ENCODE data around the gene BIRC3. TPM values are rescaled to one million over a fixed set of nuclear protein-coding genes. Genes with fewer than 3 reads are reported as not detected.
A peak's percentile ranks its signal among the peaks of the same experiment; 100 is the strongest.
"Not testable (repeated sequence)": the region's sequence is repeated elsewhere in the genome, so short reads cannot be mapped to it uniquely, and the experiment has no call there.

BIRC3 gene
- total RNA-seq, 1 experiment from 2014 or later: 5.3 TPM

GRCh38 chr11:102323542-102324251 lies 6.4 kb downstream of the BIRC3 start:
- peak; percentile 80 for DNase-seq (ENCODE audit: low read depth)

GRCh38 chr11:102325088-102325487 lies 7.8 kb downstream of the BIRC3 start:
- DNase-seq (ENCODE audit: low read depth): no peak

GRCh38 chr11:102328748-102329147 lies 11.5 kb downstream of the BIRC3 start:
- DNase-seq (ENCODE audit: low read depth): no peak

- no peak for DNase-seq (ENCODE audit: low read depth)
Observed at GRCh38 chr11:102330231-102330630, 12.9 kb downstream of the BIRC3 start.

- DNase-seq (ENCODE audit: low read depth): no peak
Observed at GRCh38 chr11:102331341-102331740, 14.1 kb downstream of the BIRC3 start.

GRCh38 chr11:102332611-102332994 lies 15.3 kb downstream of the BIRC3 start:
- DNase-seq (ENCODE audit: low read depth): no peak

GRCh38 chr11:102338479-102339010 lies 21.3 kb downstream of the BIRC3 start:
- no peak for DNase-seq (ENCODE audit: low read depth)

- DNase-seq (ENCODE audit: low read depth): not testable (repeated sequence)
Observed at GRCh38 chr11:102341311-102341710, 24.0 kb downstream of the BIRC3 start.

GRCh38 chr11:102341844-102342318 lies 24.6 kb downstream of the BIRC3 start:
- DNase-seq (ENCODE audit: low read depth): peak; percentile 91

GRCh38 chr11:102343809-102344208 lies 26.5 kb downstream of the BIRC3 start:
- DNase-seq (ENCODE audit: low read depth): no peak

- peak; percentile 90 for DNase-seq (ENCODE audit: low read depth)
Observed at GRCh38 chr11:102345904-102346303, 28.6 kb downstream of the BIRC3 start.

- DNase-seq (ENCODE audit: low read depth): no peak
Observed at GRCh38 chr11:102346456-102346747, 29.1 kb downstream of the BIRC3 start.

GRCh38 chr11:102346748-102347461 lies 29.6 kb downstream of the BIRC3 start, which contains the start of gene BIRC2:
Gene BIRC2, plus strand, starts transcription at chr11:102347214. Its CDS starts 2,641 bp downstream, at chr11:102349855.
- peak; percentile 95 for DNase-seq (ENCODE audit: low read depth)

GRCh38 chr11:102347462-102348370 lies 30.4 kb downstream of the BIRC3 start:
- DNase-seq (ENCODE audit: low read depth): peak; percentile 69

GRCh38 chr11:102357116-102357515 lies 39.8 kb downstream of the BIRC3 start:
- no peak for DNase-seq (ENCODE audit: low read depth)

- no peak for DNase-seq (ENCODE audit: low read depth)
Observed at GRCh38 chr11:102359372-102359771, 42.1 kb downstream of the BIRC3 start.

- no peak for DNase-seq (ENCODE audit: low read depth)
Observed at GRCh38 chr11:102360681-102361080, 43.4 kb downstream of the BIRC3 start.

- DNase-seq (ENCODE audit: low read depth): no peak
Observed at GRCh38 chr11:102361086-102362031, 44.1 kb downstream of the BIRC3 start.

GRCh38 chr11:102364991-102365390 lies 47.7 kb downstream of the BIRC3 start:
- DNase-seq (ENCODE audit: low read depth): no peak

GRCh38 chr11:102367364-102367763 lies 50.1 kb downstream of the BIRC3 start:
- no peak for DNase-seq (ENCODE audit: low read depth)

GRCh38 chr11:102368472-102368871 lies 51.2 kb downstream of the BIRC3 start:
- no peak for DNase-seq (ENCODE audit: low read depth)
